ENCODE results near the gene CCNC. TPM values are rescaled to one million over a fixed set of nuclear protein-coding genes. Genes with fewer than 3 reads are reported as not detected.
A peak's percentile ranks its signal among the peaks of the same experiment; 100 is the strongest.

CCNC gene
- total RNA-seq, 2 experiments from 2014 or later: 59.9 to 64.0 TPM

GRCh38 chr6:99592900-99593299, 24.4 kb upstream of the CCNC start:
- Mint-ChIP-seq H3K36me3 (peaks cover 1% of the 10 kb centered on the region), H3K27ac (no peak overlapping the region), H3K4me3 (no peak overlapping the region), H3K4me1 (ENCODE audit: low read depth) (peaks cover 17% of the 10 kb centered on the region), H3K9me3 (peaks cover 4% of the 10 kb centered on the region), H3K27me3 (peaks cover 74% of the 10 kb centered on the region)
- intact Hi-C loops (cut with micrococcal nuclease): no loop called here
- DNase-seq: no peak
- ChIA-PET POLR2A (interaction anchor here (0.6 kb wide), 1 partner anchor 18 kb away, joined by 3 read pairs; no protein-coding TSS in a partner anchor), CTCF (interaction anchor here (1.2 kb wide), 1 partner anchor 21 kb away, joined by 5 read pairs; no protein-coding TSS in a partner anchor)

- peaks cover 17% of the 10 kb centered on the region for H3K4me1 Mint-ChIP-seq (ENCODE audit: low read depth)
- CTCF ChIA-PET: interaction anchor here (1.4 to 6.8 kb wide), 2 partner anchors 10 to 155 kb away, joined by 3 to 108 read pairs; no protein-coding TSS in a partner anchor
- POLR2A ChIA-PET: no interaction called here
- no peak for DNase-seq
- no peak overlapping the region for H3K4me3 Mint-ChIP-seq
- H3K27ac Mint-ChIP-seq: no peak overlapping the region
- peaks cover 1% of the 10 kb centered on the region for H3K36me3 Mint-ChIP-seq
- intact Hi-C loops (cut with micrococcal nuclease): no loop called here
- peaks cover 4% of the 10 kb centered on the region for H3K9me3 Mint-ChIP-seq
- peaks cover 68% of the 10 kb centered on the region for H3K27me3 Mint-ChIP-seq
These were observed 23.4 kb upstream of the CCNC start for GRCh38 chr6:99591673-99592364.

- peaks cover 65% of the 10 kb centered on the region for H3K27me3 Mint-ChIP-seq
- H3K27ac Mint-ChIP-seq: no peak overlapping the region
- H3K9me3 Mint-ChIP-seq: peaks cover 4% of the 10 kb centered on the region
- intact Hi-C loops (cut with micrococcal nuclease): loop anchor here (1.0 kb wide), 1 partner anchor 13 kb away; no protein-coding TSS in a partner anchor
- H3K4me3 Mint-ChIP-seq: no peak overlapping the region
- CTCF ChIA-PET: interaction anchor here (1.4 to 6.8 kb wide), 4 partner anchors 11 to 155 kb away, joined by 3 to 108 read pairs (median 18); no protein-coding TSS in a partner anchor
- H3K36me3 Mint-ChIP-seq: peaks cover 1% of the 10 kb centered on the region
- H3K4me1 Mint-ChIP-seq (ENCODE audit: low read depth): peaks cover 17% of the 10 kb centered on the region
- POLR2A ChIA-PET: interaction anchor here (1.4 kb wide), 1 partner anchor 18 kb away, joined by 4 read pairs; no protein-coding TSS in a partner anchor
- DNase-seq: no peak
These were observed 22.5 kb upstream of the CCNC start for GRCh38 chr6:99590728-99591672.

GRCh38 chr6:99589907-99590493, 21.5 kb upstream of the CCNC start:
- H3K36me3 Mint-ChIP-seq: no peaks in the 10 kb centered on the region
- no peak overlapping the region for H3K27ac Mint-ChIP-seq
- H3K27me3 Mint-ChIP-seq: peaks cover 57% of the 10 kb centered on the region
- no peaks in the 10 kb centered on the region for H3K9me3 Mint-ChIP-seq
- ChIA-PET POLR2A (interaction anchor here (1.4 kb wide), 1 partner anchor 19 kb away, joined by 4 read pairs; no protein-coding TSS in a partner anchor), CTCF (interaction anchor here (2.2 to 6.8 kb wide), 4 partner anchors 15 to 156 kb away, joined by 7 to 108 read pairs (median 20); no protein-coding TSS in a partner anchor)
- peaks cover 17% of the 10 kb centered on the region for H3K4me1 Mint-ChIP-seq (ENCODE audit: low read depth)
- intact Hi-C loops (cut with micrococcal nuclease): loop anchor here (1.0 to 5.0 kb wide), 2 partner anchors 14 to 123 kb away; no protein-coding TSS in a partner anchor
- no peak for DNase-seq
- peak overlapping the region; percentile 39 for H3K4me3 Mint-ChIP-seq

- CTCF ChIA-PET: interaction anchor here (1.7 to 6.8 kb wide), 7 partner anchors 16 to 157 kb away, joined by 3 to 108 read pairs (median 13); partner anchors contain the start of gene CCNC
- Mint-ChIP-seq H3K4me1 (ENCODE audit: low read depth) (peaks cover 17% of the 10 kb centered on the region), H3K36me3 (no peaks in the 10 kb centered on the region), H3K9me3 (no peaks in the 10 kb centered on the region), H3K27me3 (peaks cover 54% of the 10 kb centered on the region), H3K27ac (no peak overlapping the region), H3K4me3 (peak overlapping the region; percentile 77)
- POLR2A ChIA-PET: interaction anchor here (1.4 to 1.5 kb wide), 2 partner anchors 14 to 157 kb away, joined by 4 to 6 read pairs; no protein-coding TSS in a partner anchor
- DNase-seq: no peak
- intact Hi-C loops (cut with micrococcal nuclease): loop anchor here (5.0 kb wide), 1 partner anchor 122 kb away; no protein-coding TSS in a partner anchor
These were observed 20.8 kb upstream of the CCNC start for GRCh38 chr6:99589290-99589672.

GRCh38 chr6:99588618-99589289, 20.3 kb upstream of the CCNC start:
- DNase-seq: peak; percentile 82
- peak overlapping the region; percentile 77 for H3K4me3 Mint-ChIP-seq
- ChIA-PET CTCF (interaction anchor here (0.7 to 6.8 kb wide), 13 partner anchors 11 to 280 kb away, joined by 3 to 108 read pairs (median 7); partner anchors contain the start of gene CCNC), POLR2A (interaction anchor here (1.4 to 1.5 kb wide), 2 partner anchors 15 to 158 kb away, joined by 4 to 6 read pairs; no protein-coding TSS in a partner anchor)
- intact Hi-C loops (cut with micrococcal nuclease): loop anchor here (1.0 to 5.0 kb wide), 3 partner anchors 23 to 158 kb away; no protein-coding TSS in a partner anchor
- H3K27ac Mint-ChIP-seq: no peak overlapping the region
- H3K36me3 Mint-ChIP-seq: no peaks in the 10 kb centered on the region
- peaks cover 17% of the 10 kb centered on the region for H3K4me1 Mint-ChIP-seq (ENCODE audit: low read depth)
- H3K9me3 Mint-ChIP-seq: no peaks in the 10 kb centered on the region
- H3K27me3 Mint-ChIP-seq: peaks cover 51% of the 10 kb centered on the region

GRCh38 chr6:99587792-99588191, 19.3 kb upstream of the CCNC start:
- Mint-ChIP-seq H3K9me3 (no peaks in the 10 kb centered on the region), H3K4me3 (no peak overlapping the region), H3K27me3 (peaks cover 47% of the 10 kb centered on the region), H3K36me3 (no peaks in the 10 kb centered on the region), H3K27ac (no peak overlapping the region), H3K4me1 (ENCODE audit: low read depth) (peaks cover 17% of the 10 kb centered on the region)
- DNase-seq: no peak
- intact Hi-C loops (cut with micrococcal nuclease): loop anchor here (1.0 to 5.0 kb wide), 3 partner anchors 24 to 159 kb away; no protein-coding TSS in a partner anchor
- ChIA-PET CTCF (interaction anchor here (0.7 to 6.8 kb wide), 12 partner anchors 10 to 280 kb away, joined by 3 to 108 read pairs (median 7); partner anchors contain the start of gene CCNC), POLR2A (interaction anchor here (1.4 to 1.5 kb wide), 2 partner anchors 16 to 159 kb away, joined by 4 to 6 read pairs; no protein-coding TSS in a partner anchor)

GRCh38 chr6:99579781-99580180, 11.3 kb upstream of the CCNC start:
- intact Hi-C loops (cut with micrococcal nuclease): no loop called here
- H3K4me1 Mint-ChIP-seq (ENCODE audit: low read depth): no peaks in the 10 kb centered on the region
- POLR2A ChIA-PET: no interaction called here
- no peak overlapping the region for H3K4me3 Mint-ChIP-seq
- no peak overlapping the region for H3K27ac Mint-ChIP-seq
- CTCF ChIA-PET: no interaction called here
- no peaks in the 10 kb centered on the region for H3K36me3 Mint-ChIP-seq
- H3K9me3 Mint-ChIP-seq: no peaks in the 10 kb centered on the region
- no peak for DNase-seq
- H3K27me3 Mint-ChIP-seq: peaks cover 13% of the 10 kb centered on the region

- H3K27ac Mint-ChIP-seq: no peak overlapping the region
- intact Hi-C loops (cut with micrococcal nuclease): no loop called here
- CTCF ChIA-PET: no interaction called here
- H3K36me3 Mint-ChIP-seq: no peaks in the 10 kb centered on the region
- no peak for DNase-seq
- H3K4me3 Mint-ChIP-seq: no peak overlapping the region
- peaks cover 6% of the 10 kb centered on the region for H3K27me3 Mint-ChIP-seq
- peaks cover 4% of the 10 kb centered on the region for H3K4me1 Mint-ChIP-seq (ENCODE audit: low read depth)
- POLR2A ChIA-PET: no interaction called here
- no peaks in the 10 kb centered on the region for H3K9me3 Mint-ChIP-seq
These were observed 7.2 kb upstream of the CCNC start for GRCh38 chr6:99575544-99576227.

- intact Hi-C loops (cut with micrococcal nuclease): no loop called here
- ChIA-PET CTCF (no interaction called here), POLR2A (no interaction called here)
- Mint-ChIP-seq H3K9me3 (no peaks in the 10 kb centered on the region), H3K4me3 (no peak overlapping the region), H3K27ac (no peak overlapping the region), H3K36me3 (no peaks in the 10 kb centered on the region), H3K27me3 (peaks cover 3% of the 10 kb centered on the region), H3K4me1 (ENCODE audit: low read depth) (peaks cover 4% of the 10 kb centered on the region)
- no peak for DNase-seq
These were observed 5.6 kb upstream of the CCNC start for GRCh38 chr6:99573980-99574617.

All from activated CD4-positive, alpha-beta memory T cell treated with anti-CD3 and anti-CD28 coated beads for 36 hours (primary cell).